ENCODE measurements around the gene SLC23A3. TPM values are rescaled to one million over a fixed set of nuclear protein-coding genes. Genes with fewer than 3 reads are reported as not detected.
A peak's percentile ranks its signal among the peaks of the same experiment; 100 is the strongest.

Gene SLC23A3
- total RNA-seq, 4 donors from 2014 or later = 0.21 to 0.98 (median 0.30) TPM; not detected in 1

- no peak for TF ChIP-seq EP300 (IDR thresholded peaks at IDR 0.05)
- TF ChIP-seq CTCF (IDR thresholded peaks at IDR 0.05) = no peak
- TF ChIP-seq POLR2A (IDR thresholded peaks at IDR 0.05) = no peak
- no peak for DNase-seq (ENCODE audit: low spot score in 2 of 2)
- Histone ChIP-seq H3K9me3 (no peaks in the 10 kb centered on the region), H3K4me1 (peaks cover 0 to 12% (median 0%) of the 10 kb centered on the region in 4 donors), H3K4me3 (no peak overlapping the region), H3K36me3 (peaks cover 0 to 8% (median 0%) of the 10 kb centered on the region in 3 donors), H3K27ac (peak overlapping the region in 2 of 4 donors; percentile 8 to 58), H3K27me3 (no peaks in the 10 kb centered on the region)
- 59 to 63% methylated on average over 10 of the region's 10 CpGs for WGBS, 2 donors
Observed at GRCh38 chr2:219125225-219125885, 44.5 kb downstream of the SLC23A3 start.

DNA sequence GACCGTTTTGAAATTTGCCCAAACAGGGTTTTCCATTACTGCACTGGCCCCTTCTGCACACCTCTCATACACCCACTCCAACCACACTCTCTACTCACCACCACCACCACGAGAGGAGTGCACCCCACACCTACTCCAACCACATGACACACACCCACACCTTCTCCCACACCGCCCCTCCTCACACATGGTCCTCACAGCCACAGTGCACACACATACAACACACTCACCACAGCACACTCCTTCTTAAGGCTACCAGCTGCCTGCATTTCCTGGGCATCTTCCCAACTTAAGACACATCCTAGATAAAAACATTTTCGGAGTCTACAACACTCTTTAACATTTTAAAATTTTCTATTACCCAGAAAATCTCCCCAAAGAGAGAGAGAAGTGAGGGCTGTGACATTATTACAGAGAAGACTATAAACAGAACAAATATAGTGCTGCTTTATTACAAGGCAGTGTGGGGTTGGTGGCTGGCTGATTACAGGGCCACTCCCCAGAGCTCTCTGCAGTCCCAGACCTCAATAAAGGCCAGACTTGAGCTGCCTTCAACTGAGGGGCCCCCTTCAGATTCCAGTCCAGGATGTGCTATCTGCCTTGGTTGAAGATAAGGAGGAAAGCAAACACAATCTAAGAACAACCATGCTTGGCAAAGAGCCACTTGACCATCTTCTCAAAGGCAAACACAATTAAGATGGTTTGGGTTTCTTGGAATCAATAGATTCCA lies 45.3 kb downstream of the SLC23A3 start:
- Histone ChIP-seq H3K27ac (peak overlapping the region in 1 of 4 donors; percentile 17), H3K36me3 (peaks cover 0 to 5% (median 0%) of the 10 kb centered on the region in 3 donors), H3K27me3 (no peaks in the 10 kb centered on the region), H3K4me3 (no peak overlapping the region), H3K9me3 (no peaks in the 10 kb centered on the region), H3K4me1 (peaks cover 0 to 12% (median 0%) of the 10 kb centered on the region in 4 donors)
- TF ChIP-seq POLR2A (IDR thresholded peaks at IDR 0.05) = no peak
- TF ChIP-seq EP300 (IDR thresholded peaks at IDR 0.05) = no peak
- TF ChIP-seq CTCF (IDR thresholded peaks at IDR 0.05) = no peak
- DNase-seq (ENCODE audit: low spot score in 2 of 2) = no peak
- 63 to 64% methylated on average over 4 of the region's 4 CpGs for WGBS, 2 donors

DNA sequence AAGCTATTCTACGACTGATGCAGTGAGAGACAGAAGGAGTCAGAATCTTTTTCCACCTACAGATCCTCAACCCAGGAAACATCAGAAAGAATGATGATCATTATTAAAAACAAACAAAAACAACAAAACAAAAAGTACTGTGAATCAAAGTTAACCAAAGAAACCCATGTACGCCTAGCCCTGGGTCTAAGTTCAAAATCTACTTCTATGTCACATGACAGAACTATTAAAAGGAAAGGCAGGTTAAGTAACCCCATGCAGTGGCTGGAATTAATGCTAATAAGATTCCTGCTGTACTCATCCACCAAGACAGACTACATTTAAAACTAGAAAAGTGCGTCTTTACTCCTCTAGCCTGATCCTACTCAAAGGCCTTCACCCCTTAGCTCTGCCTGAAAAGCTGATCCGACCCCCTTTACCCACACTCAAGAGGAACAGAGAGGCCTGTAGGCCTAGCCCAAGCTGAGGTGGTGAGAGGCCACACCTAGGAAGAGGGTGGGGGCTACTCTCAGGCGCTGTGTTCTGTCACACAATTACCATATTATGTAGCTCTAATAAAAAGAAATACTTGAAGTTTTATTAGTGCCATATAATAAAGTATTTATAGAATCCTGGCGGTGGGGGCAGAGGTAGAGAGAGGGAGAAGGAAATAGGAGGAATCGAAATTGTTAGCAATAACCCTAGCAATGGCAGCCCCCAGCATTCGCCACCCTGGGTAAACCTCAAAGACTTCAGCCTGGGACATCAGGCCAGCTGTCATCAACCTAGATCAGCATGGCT lies 46.3 kb downstream of the SLC23A3 start:
- TF ChIP-seq CTCF (IDR thresholded peaks at IDR 0.05) = no peak
- no peak for TF ChIP-seq EP300 (IDR thresholded peaks at IDR 0.05)
- TF ChIP-seq POLR2A (IDR thresholded peaks at IDR 0.05) = no peak
- no peak for DNase-seq (ENCODE audit: low spot score in 2 of 2)
- WGBS, 2 donors = 85 to 93% methylated on average over 8 of the region's 8 CpGs
- Histone ChIP-seq H3K4me3 (no peak overlapping the region), H3K27ac (peak overlapping the region in 1 of 4 donors; percentile 17), H3K27me3 (no peaks in the 10 kb centered on the region), H3K9me3 (no peaks in the 10 kb centered on the region), H3K36me3 (peaks cover 0 to 2% (median 0%) of the 10 kb centered on the region in 3 donors), H3K4me1 (peaks cover 0 to 18% (median 0%) of the 10 kb centered on the region in 4 donors)

DNA sequence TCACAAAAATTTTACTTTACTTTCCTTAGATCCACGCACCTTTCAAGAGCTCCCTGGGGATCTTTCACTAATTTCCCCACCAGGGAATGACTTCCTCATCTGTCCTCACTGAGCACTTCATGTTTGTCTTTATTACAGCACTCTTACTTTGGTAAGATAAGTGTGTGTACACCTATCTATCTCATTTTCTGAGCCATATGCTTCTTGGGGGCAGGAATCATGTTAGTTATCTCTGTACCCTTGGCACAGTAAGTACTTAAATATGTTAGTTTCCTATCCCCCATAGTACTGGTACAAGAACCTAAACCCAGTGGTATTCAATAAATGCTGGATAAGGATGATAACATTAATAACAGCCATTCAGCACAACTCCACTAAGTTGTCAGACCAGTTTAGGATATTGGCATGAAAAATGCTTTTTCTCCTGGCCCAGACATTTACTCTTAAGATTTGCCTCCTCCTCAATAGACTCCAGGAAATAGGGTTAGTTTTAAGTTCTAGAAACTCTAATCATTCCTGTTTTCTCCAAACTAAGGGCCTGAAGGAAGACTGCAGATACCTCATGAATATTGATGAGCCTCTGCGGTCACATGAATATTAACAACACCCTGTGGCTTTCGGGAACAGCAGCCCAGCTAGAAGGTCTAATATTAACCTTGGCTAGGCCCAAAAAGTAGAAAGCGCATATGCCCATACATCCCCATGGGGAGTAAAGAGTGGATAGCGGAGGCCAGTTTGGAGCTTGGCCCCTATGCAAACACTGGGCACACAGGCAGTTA lies 47.4 kb downstream of the SLC23A3 start:
- no peaks in the 10 kb centered on the region for H3K9me3 ChIP-seq
- no peak overlapping the region for H3K4me3 ChIP-seq
- DNase-seq (ENCODE audit: low spot score in 2 of 2) = no peak
- TF ChIP-seq EP300 (IDR thresholded peaks at IDR 0.05) (no peak), CTCF (IDR thresholded peaks at IDR 0.05) (no peak), POLR2A (IDR thresholded peaks at IDR 0.05) (no peak)
- H3K36me3 ChIP-seq = no peaks in the 10 kb centered on the region
- 73 to 74% methylated on average over 5 of the region's 5 CpGs for WGBS, 2 donors
- H3K4me1 ChIP-seq = peaks cover 0 to 18% (median 0%) of the 10 kb centered on the region in 4 donors
- no peak overlapping the region for H3K27ac ChIP-seq
- no peaks in the 10 kb centered on the region for H3K27me3 ChIP-seq
